K562 (cell line): Measurements from ENCODE around the gene APOL3. TPM values are rescaled to one million over a fixed set of nuclear protein-coding genes. Genes with fewer than 3 reads are reported as not detected.

Source experiments
- BDP1 ChIP-seq: IDR thresholded peaks from 3 replicates; pipeline ENCODE4 v1.6.1; 2011; ENCODE audit not compliant: insufficient read length, insufficient read depth
- CREB3 ChIP-seq: fragments of 450-650 bp; conservative IDR thresholded peaks from 2 replicates; pipeline ENCODE4 v1.6.1; 2016; ENCODE audit warnings: missing genetic modification characterization, low read depth, mild to moderate bottlenecking, missing compliant biosample characterization, moderate library complexity
- CSDE1 ChIP-seq, 2 experiments: fragments of 450-650 bp; IDR thresholded peaks; 2 replicates each; pipeline ENCODE4 v1.6.1; 2016; ENCODE audit warnings: mild to moderate bottlenecking in 1 of 2
- HES1 ChIP-seq: fragments of 450-650 bp; IDR thresholded peaks from 2 replicates; pipeline ENCODE4 v1.6.1; 2016; ENCODE audit warnings: low read depth, mild to moderate bottlenecking, moderate library complexity
- LCOR ChIP-seq: sonication (generic); formaldehyde crosslinking; IDR thresholded peaks from 2 replicates; pipeline ENCODE4 v1.8.0; 2022; ENCODE audit warnings: mild to moderate bottlenecking, missing genetic modification reagents
- RCOR1 ChIP-seq, 2 experiments: IDR thresholded peaks; 2 replicates each; pipeline ENCODE4 v1.6.1; 2012; ENCODE audit warnings: low read depth in 2 of 2, low read length in 2 of 2, borderline replicate concordance in 1 of 2, improper control_type of control experiment in 1 of 2
- polyA plus RNA-seq, 8 experiments: library from polyadenylated mRNA; depleted of rRNA in 4 of 8; stranded (reverse) in 5 of 8; unstranded in 3 of 8; fragments of >200 nt; fragmentation: Nextera tagmentation in 2 of 8; fragmentation: Illumina TruSeq in 1 of 8; extraction: Ambion mirVana in 2 of 8; extraction: Trizol in 1 of 8; gene quantifications; 2 replicates each; pipeline versions ENCODE4 v1.2.1 to v1.2.3, GENCODE V29; 2011 to 2014; ENCODE audit warnings: inconsistent platforms in 1 of 8, missing spikeins in 1 of 8
- total RNA-seq, 7 experiments: library from RNA; depleted of rRNA in 6 of 7; stranded (reverse); fragments of >200 nt in 6 of 7; fragmentation: Illumina TruSeq in 2 of 7; extraction: Trizol in 2 of 7; gene quantifications; 2 replicates each; pipeline versions ENCODE4 v1.2.1 to v1.2.3, GENCODE V29; 2011 to 2021; ENCODE audit warnings: low replicate concordance in 1 of 7
- TF ChIP-seq, protein P1 (sequence below): fragments of 450-650 bp; IDR thresholded peaks from 2 replicates; pipeline ENCODE4 v1.6.1; 2016; ENCODE audit warnings: mild to moderate bottlenecking
- TF ChIP-seq, protein P2 (sequence below), 2 experiments: fragments of 450-650 bp in 1 of 2; sonication (generic) in 1 of 2; formaldehyde crosslinking in 1 of 2; IDR thresholded peaks; 2 replicates each; pipeline versions ENCODE4 v1.7.1 to v1.9.0; 2016 to 2022; ENCODE audit warnings: inconsistent platforms in 1 of 2, mild to moderate bottlenecking in 1 of 2, missing genetic modification reagents in 1 of 2
- TF ChIP-seq, protein P3 (sequence below): fragments of 450-650 bp; formaldehyde crosslinking; IDR thresholded peaks from 2 replicates; pipeline ENCODE4 v1.4.0; 2020; ENCODE audit warnings: mild to moderate bottlenecking, moderate library complexity

Gene APOL3
- total and polyA plus RNA-seq, 9 of the 15 experiments (the other 6 are each of a cell fraction or from before 2014, with no cell fraction given), result 0.25 to 1.1 (median 0.56) TPM; not detected in 1

GRCh38 chr22:36156515-36157419 is 3.8 kb downstream of the APOL3 start (continued):
- TF ChIP-seq CREB3 (no peak), LCOR (0 out of 2 replicates have a peak, but pooled peaks have one; percentile 40), HES1 (no peak), RCOR1 (IDR thresholded peaks at IDR 0.05; ENCODE audit: borderline replicate concordance in 1 of 2, low read depth in 2 of 2, low read length in 2 of 2) (0 out of 4 replicates have a peak, but pooled peaks of 1 of the 2 experiments have one; percentile 4), CSDE1 (IDR thresholded peaks at IDR 0.05) (no peak), BDP1 (no peak)
- TF ChIP-seq, protein P1, sequence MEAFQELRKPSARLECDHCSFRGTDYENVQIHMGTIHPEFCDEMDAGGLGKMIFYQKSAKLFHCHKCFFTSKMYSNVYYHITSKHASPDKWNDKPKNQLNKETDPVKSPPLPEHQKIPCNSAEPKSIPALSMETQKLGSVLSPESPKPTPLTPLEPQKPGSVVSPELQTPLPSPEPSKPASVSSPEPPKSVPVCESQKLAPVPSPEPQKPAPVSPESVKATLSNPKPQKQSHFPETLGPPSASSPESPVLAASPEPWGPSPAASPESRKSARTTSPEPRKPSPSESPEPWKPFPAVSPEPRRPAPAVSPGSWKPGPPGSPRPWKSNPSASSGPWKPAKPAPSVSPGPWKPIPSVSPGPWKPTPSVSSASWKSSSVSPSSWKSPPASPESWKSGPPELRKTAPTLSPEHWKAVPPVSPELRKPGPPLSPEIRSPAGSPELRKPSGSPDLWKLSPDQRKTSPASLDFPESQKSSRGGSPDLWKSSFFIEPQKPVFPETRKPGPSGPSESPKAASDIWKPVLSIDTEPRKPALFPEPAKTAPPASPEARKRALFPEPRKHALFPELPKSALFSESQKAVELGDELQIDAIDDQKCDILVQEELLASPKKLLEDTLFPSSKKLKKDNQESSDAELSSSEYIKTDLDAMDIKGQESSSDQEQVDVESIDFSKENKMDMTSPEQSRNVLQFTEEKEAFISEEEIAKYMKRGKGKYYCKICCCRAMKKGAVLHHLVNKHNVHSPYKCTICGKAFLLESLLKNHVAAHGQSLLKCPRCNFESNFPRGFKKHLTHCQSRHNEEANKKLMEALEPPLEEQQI, result no peak
- TF ChIP-seq, protein P2, sequence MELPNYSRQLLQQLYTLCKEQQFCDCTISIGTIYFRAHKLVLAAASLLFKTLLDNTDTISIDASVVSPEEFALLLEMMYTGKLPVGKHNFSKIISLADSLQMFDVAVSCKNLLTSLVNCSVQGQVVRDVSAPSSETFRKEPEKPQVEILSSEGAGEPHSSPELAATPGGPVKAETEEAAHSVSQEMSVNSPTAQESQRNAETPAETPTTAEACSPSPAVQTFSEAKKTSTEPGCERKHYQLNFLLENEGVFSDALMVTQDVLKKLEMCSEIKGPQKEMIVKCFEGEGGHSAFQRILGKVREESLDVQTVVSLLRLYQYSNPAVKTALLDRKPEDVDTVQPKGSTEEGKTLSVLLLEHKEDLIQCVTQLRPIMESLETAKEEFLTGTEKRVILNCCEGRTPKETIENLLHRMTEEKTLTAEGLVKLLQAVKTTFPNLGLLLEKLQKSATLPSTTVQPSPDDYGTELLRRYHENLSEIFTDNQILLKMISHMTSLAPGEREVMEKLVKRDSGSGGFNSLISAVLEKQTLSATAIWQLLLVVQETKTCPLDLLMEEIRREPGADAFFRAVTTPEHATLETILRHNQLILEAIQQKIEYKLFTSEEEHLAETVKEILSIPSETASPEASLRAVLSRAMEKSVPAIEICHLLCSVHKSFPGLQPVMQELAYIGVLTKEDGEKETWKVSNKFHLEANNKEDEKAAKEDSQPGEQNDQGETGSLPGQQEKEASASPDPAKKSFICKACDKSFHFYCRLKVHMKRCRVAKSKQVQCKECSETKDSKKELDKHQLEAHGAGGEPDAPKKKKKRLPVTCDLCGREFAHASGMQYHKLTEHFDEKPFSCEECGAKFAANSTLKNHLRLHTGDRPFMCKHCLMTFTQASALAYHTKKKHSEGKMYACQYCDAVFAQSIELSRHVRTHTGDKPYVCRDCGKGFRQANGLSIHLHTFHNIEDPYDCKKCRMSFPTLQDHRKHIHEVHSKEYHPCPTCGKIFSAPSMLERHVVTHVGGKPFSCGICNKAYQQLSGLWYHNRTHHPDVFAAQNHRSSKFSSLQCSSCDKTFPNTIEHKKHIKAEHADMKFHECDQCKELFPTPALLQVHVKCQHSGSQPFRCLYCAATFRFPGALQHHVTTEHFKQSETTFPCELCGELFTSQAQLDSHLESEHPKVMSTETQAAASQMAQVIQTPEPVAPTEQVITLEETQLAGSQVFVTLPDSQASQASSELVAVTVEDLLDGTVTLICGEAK (IDR thresholded peaks at IDR 0.05), result 0 out of 2 replicates have a peak, but pooled peaks have one; percentile 28
- TF ChIP-seq, protein P2 (CRISPR knock-in tag; IDR thresholded peaks at IDR 0.05), result no peak
- TF ChIP-seq, protein P3, sequence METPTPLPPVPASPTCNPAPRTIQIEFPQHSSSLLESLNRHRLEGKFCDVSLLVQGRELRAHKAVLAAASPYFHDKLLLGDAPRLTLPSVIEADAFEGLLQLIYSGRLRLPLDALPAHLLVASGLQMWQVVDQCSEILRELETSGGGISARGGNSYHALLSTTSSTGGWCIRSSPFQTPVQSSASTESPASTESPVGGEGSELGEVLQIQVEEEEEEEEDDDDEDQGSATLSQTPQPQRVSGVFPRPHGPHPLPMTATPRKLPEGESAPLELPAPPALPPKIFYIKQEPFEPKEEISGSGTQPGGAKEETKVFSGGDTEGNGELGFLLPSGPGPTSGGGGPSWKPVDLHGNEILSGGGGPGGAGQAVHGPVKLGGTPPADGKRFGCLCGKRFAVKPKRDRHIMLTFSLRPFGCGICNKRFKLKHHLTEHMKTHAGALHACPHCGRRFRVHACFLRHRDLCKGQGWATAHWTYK (CRISPR knock-in tag), result no peak
